Stimulated activated naive CD4-positive, alpha-beta T cell treated with Interleukin-2 at 50 U/mL for 16 hours (primary cell): ENCODE measurements around the gene TPRG1L.

Experiments used
- DNase-seq: peaks from one replicate; lab custom pipeline; 2025; lab: John Stamatoyannopoulos, UW

Gene TPRG1L

DNA sequence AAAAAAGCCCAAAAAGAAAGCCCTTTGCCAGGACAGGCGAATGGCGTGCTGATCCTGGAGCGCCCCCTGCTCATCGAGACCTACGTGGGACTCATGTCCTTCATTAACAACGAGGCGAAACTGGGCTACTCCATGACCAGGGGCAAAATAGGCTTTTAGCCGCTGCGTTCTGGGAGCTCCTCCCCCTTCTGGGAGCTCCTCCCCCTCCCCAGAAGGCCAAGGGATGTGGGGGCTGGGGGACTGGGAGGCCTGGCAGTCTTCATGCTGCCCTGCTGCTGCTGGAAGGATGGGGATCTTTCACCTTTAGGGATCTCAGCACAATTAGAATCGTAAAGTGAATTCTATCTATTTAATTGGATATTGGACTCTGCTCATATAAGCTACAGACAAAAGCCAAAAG is 3.6 kb downstream of the TPRG1L start:
- DNase-seq, result no peak

DNA sequence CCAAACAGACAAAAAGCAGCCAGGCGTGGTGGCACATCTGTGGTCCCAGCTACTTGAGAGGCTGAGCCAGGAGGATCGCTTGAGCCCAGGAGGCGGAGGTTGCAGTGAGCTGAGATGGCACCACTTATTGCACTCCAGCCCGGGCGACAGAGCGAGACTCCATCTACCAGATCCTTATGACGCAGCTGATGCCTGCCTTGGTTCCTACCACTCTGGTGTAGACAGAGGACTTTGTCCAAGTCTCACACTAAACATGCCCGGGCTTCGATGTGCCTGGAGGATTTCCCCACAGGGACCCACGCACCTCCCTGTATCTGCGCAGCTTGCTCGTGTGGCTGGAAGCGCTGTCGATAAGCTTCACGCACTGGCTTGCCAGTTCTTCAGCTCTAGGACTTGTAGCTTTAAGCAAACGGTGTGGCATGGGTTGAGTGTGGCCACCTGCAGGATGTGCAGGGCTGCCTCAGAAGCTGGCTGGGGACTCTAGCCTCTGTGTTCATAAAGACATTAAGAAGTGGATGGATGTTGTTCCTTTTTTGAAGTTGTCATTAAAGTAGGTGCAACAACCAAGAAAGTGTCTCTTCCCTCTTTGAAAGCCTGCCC is 4.8 kb downstream of the TPRG1L start:
- DNase-seq, result no peak

DNA sequence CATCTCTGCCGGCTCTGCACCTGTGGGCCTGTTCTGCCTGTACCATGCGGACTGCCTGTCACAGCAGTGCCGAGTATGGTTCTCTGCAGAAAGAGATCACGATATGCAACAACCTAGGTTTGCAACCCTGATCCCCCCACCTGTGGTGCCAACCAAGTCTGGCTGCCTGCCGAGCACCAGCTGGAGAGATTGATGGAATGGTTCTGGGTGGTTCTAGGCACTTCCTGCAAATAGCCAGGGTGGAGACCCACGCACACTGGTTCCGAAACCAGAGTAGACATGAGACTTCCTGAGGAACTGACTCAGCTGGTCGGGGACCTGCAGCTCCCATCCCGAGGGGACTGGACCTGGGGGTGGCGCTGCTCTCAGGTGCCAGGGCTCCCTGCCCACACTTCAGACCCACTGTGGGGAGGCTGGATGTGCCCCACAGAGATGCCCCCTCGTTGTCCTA is 5.4 kb downstream of the TPRG1L start:
- no peak for DNase-seq

DNA sequence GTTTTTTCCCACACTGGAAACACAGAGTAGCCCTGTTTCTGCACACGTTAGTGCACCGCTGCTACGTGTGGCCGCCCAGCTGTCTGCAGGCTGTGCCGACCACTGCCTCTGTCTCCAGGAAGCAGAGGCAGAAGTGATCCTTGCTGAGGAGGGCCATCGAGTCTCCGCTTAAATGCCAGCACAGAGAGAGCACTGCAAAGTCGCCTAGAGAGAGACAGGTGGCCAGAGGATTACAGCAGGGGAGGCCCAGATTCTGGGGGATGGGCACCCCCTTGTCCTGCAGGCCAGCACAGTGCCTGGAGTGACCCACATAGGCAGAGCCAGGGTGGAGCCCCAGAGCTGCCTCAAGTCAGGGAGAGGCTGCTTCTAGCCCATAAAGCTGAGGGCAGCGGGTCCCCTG is 6.1 kb downstream of the TPRG1L start:
- no peak for DNase-seq

DNA sequence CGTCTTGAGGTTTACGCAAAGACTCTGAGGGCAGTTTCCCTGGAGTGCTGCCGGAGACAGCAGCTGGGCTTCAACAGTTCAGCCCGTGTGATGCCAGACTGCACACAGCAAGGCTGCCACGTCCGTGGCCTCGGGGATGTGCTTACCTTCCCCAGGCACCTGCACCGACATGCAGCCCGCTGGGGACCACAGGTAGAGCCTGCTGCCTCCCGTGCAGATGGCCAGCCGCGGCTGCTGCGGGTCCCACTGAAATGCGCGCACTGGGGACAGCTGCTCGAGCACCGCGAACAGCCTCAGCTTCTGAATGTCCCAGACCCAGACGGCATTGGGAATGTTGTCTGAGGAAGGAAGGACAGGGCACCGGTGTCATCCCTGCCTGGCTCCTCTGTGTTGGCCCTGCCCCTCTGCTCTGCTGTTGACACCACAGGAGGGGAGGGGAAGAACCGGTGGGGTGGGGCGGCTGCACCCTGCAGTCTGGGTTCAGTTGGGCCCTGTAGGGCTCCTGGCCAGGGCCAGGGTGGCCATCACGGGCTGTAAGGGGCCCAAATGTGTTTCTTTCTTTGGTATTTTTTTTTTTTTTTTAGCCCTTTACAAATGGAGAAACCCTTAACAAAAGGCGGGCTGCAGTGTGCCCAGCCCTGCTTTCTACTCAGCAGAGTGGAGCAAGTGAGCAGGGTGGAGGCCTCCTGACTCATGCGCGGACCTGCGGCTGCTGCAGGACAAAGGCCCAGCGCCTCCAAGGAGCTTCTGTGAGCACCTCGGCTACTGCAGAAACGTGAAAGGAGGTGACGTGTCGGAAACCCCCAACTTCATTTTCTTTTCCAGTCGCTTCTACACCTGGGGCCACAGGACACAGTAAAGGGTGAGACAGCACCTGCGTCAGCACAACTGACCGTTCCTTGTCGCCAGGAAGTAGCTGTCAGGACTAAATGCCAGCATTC is 6.8 kb downstream of the TPRG1L start:
- no peak for DNase-seq

DNA sequence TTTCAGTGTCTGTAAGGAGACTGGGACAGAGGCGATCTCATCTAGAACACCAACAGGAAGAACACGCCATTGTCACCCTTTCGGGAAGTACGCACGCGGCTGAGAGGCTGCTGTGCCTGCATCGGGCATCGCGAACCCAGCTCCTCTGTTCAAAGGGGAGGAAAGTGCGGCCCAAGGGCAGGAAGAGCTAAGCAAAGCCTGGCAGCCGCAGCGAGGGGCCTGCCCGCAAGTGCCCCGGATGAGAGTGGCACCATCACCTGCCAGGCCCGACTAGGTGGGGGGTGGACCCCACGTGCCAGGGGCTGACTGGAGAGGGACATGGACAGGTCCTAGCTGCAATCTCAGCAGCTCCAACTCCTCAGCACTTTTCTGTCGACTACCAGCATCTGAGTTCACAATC is 7.5 kb downstream of the TPRG1L start:
- DNase-seq, result no peak

DNA sequence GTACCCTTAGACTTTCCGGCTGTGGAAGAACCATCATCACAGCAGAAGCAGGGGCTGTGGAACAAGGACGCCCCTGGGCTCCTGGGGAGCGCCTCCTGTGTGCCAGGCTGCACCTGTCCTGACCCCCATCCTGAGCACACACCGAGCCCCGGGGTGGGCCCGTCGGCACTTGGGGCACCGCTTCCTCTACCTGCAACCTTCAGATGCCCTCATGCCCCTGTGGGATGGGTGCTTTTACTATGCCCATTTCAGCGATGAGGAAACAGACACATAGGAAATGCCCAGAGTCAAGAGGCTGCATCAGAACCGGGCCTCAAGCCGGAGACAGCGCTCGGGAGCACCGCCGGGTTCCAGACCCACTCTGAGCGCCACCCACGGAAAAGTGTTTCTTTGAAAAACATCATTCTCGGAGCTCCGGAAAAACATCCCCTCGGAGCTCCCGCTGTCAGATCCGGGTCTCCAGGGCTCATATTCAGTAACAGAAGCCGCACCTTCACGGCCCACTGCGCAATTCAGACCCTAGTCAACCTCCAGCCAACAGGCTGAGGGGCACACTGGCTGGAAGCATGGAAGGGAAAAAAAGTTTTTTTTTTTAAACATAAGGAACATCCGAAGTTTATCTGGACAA is 8.0 kb downstream of the TPRG1L start:
- no peak for DNase-seq

DNA sequence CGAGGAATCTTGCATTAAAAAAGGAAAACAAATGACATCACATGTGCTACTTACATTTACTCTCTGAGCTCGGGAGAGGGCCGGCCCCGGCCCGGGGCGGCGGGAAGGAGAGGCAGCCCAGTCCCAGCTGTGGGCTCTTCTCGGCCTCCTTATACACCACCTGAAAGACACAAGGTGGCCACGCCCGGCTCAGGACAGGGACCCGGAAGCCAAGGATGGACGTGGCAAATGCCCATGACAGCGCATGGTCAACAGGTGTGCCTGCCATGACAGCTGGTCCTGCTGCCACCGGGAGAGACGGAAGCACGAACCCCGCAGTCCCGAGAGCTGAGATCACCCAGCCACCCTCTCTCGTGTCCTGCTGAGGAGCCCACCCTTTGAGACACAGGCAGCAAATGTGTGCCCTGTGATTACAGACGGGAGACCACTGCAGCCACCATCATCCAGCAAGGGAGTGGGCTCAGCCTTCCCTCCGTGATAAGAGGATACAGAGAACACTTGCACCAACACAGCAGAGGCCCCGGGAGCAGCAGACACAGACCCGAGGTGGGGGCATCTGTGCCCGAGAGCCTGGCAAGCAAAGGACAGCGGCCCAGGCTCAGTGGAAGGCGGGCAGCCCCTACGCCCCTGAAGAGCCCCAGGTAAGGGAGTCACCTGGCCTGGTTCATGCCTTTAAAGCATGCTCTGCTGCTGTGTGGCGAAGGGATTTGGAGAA is 8.7 kb downstream of the TPRG1L start:
- DNase-seq, result no peak

DNA sequence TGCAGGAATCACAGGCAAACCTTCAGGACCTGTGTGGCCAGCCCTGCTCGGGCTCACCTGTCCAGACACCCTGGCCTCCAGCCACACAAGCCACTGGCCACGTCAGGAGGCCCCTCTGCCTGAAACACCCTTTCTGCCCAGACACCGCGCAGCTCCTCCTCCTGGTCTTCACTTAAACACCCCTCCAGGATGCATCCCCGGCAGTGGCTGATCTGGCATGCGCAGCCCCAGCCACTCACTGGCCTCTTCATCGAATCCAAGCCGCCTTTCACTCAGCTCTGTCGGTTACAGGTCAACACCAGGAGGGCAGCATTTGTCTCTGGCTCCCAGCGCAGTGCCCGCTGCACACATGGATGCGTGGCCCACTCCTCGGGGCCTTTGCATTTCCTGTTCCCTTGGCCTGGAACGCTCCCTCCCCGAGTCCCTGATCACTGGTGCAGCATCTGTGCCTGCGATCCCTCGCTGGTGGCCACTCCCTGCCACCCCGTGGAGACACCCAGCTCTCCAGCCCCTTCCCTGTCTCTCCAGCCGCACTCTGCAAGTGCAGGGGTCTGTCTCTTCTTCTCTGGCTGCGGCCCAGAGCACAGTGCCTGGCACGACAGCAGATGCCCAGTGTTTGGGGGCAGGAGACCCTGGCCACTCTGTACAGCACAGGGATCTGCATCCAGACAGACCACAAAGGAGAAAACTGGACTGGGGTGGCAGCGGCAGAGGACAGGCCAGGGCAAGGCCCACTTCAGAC is 9.4 kb downstream of the TPRG1L start:
- DNase-seq, result no peak

DNA sequence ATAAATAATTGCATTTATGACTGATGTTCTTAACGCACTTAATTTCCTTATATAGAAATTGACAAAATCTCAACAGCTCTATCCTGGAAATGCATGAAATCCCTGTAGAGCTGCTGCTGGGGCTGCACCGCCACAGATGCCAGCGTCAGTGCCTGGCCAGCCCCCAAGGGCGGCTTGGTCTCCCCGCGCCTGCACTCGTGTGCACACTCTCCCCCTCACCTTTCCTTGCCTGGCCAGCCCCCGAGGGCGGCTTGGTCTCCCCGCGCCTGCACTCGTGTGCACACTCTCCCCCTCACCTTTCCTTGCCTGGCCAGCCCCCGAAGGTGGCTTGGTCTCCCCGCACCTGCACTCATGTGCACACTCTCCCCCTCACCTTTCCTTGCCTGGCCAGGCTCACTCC is 11.3 kb downstream of the TPRG1L start:
- DNase-seq, result no peak

DNA sequence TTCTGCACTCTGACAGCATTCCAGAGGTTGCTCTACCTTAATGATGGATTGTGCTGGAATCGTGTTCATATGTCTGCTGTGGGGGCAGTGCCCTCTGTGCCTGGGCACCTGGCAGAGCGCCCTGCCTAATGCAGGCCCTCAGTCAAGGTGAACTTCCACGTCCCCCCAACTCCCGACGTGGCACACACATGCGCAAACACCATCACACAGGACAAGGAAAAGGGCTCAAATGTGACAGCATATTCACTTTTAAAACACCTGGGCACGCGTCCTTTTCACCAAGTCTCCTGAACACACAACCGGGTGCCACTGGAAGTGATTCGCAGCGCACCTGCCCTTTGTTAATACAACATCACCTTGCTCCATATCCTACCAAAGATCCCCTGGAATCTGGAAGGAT is 11.7 kb downstream of the TPRG1L start:
- DNase-seq, result no peak

DNA sequence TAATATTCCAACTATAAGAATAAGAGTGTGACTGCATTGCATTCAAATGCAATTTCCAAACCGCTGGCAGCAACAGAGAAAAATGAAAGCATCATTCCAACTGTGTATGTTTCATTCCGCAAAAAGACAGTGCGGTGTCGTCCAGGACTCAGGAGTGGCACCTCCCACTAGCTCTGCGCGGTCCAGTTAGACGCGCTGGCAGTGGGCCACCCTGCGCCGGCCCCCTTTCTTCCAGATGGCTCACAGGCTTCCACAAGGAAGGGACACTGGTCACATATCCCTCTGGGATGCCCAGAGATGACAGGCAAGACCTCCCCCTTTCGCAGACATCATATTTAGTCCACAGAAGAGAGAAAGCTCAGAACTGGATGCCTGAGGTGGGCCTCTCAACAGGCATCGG is 13.2 kb downstream of the TPRG1L start:
- DNase-seq, result no peak

DNA sequence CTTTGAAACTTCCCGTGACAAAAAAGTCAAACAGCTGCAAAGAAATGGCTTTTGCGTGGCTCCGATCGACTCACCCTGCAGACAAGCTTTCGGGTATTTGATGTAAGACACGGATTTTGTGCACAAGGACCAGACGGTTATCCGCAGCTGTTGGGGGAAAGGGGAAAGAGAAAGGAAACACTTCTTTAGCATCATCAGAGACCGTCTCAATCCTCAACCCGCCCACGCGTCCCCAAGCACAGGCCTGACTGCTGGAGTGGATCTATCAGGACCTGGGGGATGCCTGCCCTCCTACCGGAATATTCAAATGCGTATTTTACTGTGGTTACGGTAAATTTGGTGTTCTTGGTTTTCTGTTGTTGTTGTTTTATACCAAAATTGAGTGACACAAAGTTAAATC is 13.9 kb downstream of the TPRG1L start:
- DNase-seq, result no peak

DNA sequence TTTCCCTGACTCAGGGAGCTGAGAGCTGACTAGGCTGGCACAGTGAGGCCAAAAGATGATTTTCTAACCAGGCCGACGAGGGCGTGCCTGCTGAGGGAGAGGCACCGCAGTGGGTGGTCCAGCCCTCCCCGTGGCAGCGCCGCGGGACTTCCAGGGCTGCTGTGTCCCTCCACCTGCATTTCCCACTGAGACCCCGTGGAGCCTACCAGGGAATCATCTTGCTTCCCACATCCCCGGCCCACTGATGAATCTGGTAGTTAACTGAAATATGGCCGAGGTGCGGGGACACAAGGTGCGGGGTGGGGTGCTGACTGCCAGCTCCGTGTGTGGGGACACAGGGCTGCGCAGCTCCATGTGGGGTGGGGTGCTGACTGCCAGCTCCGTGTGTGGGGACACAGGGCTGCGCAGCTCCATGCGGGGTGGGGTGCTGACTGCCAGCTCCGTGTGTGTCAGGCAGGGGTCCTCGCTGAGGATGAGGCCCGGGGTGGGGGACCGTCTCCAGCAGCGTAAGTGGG is 14.6 kb downstream of the TPRG1L start:
- no peak for DNase-seq

DNA sequence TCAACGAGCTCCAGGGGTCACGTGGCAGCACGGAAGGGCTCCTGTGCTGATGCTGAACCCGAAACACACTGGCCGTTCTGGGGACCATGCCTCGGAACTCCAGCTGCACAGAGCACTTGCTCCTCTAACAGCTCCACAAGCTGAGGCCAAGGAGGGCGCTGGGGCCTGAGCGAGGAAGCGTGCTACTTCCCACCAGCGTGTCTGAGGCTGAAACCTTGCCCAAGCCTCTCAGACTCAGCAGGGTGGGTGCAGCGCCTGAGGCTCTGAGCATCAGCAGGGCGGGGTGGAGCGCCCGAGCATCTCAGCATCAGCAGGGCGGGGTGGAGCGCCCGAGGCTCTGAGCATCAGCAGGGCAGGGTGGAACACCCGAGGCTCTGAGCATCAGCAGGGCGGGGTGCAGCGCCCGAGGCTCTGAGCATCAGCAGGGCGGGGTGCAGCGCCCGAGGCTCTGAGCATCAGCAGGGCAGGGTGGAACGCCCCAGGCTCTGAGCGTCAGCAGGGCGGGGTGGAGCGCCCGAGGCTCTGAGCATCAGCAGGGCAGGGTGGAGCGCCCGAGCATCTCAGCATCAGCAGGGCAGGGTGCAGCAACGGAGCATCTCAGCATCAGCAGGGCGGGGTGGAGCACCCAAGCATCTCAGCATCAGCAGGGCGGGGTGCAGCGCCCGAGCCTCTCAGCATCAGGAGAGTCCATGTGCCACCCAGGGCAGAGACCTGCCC is 15.5 kb downstream of the TPRG1L start:
- DNase-seq, result no peak

DNA sequence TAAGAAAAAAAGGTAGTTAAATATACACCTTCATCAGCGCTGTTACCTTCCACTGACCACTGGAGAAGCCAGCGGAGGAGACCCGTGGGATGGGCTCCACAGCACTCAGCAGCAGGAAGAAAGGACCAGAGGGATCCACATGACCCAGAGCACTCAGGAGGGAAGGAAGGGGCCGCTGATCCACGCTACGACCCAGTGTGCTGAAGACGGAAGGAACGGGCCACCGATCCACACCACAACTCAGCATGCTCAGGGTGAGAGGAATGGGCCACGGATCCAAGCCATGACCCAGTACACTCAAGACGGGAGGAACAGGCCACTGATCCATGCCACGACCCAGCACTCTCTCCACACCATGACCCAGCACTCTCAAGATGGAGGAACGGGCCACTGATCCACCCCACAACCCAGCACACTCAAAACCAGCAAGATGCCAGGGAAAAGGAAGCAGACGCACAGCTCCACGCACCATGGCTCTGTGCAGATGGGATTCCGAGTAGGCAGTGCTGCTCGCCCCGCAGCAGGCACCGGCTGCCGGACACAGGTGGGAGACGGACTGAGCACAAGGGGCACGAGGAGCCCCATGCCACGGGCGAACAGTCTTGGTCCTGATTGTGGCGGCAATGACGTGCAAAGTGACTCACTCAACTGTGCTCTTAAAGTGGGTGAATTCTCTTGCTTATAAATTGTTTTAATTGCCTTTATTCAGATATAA is 16.4 kb downstream of the TPRG1L start:
- no peak for DNase-seq

DNA sequence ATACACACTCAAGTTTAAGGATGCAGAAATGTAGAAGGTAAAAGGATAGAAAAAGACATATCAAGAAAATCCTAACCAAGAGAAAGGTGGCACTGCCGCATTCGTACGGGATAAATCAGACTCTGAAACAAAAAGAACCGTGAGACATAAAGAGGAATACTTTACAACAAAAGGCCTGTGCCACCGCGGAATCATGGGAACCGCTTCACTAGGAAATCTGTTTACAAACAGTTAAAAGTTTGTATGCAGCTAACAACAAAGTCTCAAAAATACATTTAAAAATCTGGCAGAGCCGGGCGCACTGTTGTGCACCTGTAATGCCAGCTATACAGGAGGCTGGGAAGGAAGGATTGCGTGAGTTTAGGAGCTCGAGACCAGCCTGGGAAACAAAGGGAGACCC is 17.0 kb downstream of the TPRG1L start:
- no peak for DNase-seq

DNA sequence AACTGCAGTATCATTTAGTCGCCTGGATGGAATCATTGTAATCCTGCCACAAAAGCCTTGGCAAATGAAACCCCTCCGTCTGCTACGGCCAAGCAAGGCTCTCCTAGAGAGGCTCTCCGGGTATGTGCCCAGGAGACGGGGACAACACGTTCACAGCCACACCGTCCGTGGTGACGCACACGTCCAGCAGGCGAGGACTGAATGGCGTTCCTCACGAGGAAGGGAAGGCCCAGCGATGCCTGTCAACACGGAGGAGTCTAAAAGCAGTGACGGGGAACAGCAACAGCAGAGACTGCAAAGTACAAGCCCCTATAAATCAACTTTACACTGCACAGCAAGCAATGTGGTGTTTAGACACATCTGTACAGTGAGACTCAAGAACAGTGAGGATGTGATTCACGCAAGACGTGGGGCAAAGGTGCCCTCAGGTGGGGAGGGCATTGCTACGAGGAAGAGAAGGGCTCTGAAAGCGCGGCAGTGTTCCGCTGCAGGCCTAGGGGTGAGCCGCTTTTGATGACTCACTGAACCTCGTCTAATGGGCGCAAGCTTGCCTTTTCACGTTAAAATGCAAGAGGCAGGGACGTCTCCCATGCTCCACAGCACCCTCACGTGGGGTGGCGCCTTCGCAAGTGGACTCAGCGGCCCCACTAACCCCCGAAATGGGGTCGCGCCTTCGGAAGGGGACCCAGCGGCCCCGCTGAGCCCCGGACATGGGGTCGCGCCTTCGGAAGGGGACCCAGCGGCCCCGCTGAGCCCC is 18.3 kb downstream of the TPRG1L start:
- DNase-seq, result no peak

DNA sequence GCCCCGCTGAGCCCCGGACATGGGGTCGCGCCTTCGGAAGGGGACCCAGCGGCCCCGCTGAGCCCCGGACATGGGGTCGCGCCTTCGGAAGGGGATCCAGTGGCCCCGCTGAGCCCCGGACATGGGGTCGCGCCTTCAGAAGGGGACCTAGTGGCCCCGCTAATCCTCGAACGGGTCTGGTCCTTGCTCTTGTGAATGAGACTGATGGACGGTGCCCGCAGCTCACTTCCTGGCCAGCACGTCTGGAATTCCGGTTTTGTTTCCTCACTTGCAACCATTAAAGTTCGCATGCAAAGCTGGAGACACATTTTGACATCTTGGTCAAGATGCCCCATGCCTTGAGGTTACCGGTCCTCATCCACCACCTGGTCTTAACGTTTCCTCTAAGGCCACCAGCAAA is 19.5 kb downstream of the TPRG1L start:
- no peak for DNase-seq
